ENCODE data around the gene ESRRB.

The ESRRB gene

GRCh38 chr14:76375947-76376404 is at the start of gene ESRRB:
Gene ESRRB, plus strand, starts transcription at chr14:76376137. Its CDS starts 265 bp downstream, at chr14:76376402.
- DNase-seq = no peak

GRCh38 chr14:76326918-76327689 is 48.8 kb upstream of the ESRRB start:
- DNase-seq = no peak

GRCh38 chr14:76328457-76329137 is 47.3 kb upstream of the ESRRB start:
- no peak for DNase-seq

- DNase-seq = peak; percentile 9
Observed at GRCh38 chr14:76329154-76329928, 46.6 kb upstream of the ESRRB start.

- peak; percentile 6 for DNase-seq
Observed at GRCh38 chr14:76329951-76330350, 46.0 kb upstream of the ESRRB start.

- DNase-seq = peak; percentile 12
Observed at GRCh38 chr14:76330411-76331327, 45.3 kb upstream of the ESRRB start.

- DNase-seq = no peak
Observed at GRCh38 chr14:76331328-76332011, 44.5 kb upstream of the ESRRB start.

GRCh38 chr14:76333664-76334063 is 42.3 kb upstream of the ESRRB start:
- DNase-seq = no peak

GRCh38 chr14:76334316-76334715 is 41.6 kb upstream of the ESRRB start:
- no peak for DNase-seq

- no peak for DNase-seq
Observed at GRCh38 chr14:76336876-76337275, 39.1 kb upstream of the ESRRB start.

- DNase-seq = no peak
Observed at GRCh38 chr14:76337635-76338545, 38.0 kb upstream of the ESRRB start.

GRCh38 chr14:76339728-76340615 is 36.0 kb upstream of the ESRRB start:
- no peak for DNase-seq

GRCh38 chr14:76343386-76343785 is 32.6 kb upstream of the ESRRB start:
- no peak for DNase-seq

GRCh38 chr14:76346391-76347160 is 29.4 kb upstream of the ESRRB start:
- DNase-seq = no peak

- DNase-seq = no peak
Observed at GRCh38 chr14:76348898-76349297, 27.0 kb upstream of the ESRRB start.

GRCh38 chr14:76349993-76350392 is 25.9 kb upstream of the ESRRB start:
- no peak for DNase-seq

- no peak for DNase-seq
Observed at GRCh38 chr14:76350671-76351070, 25.3 kb upstream of the ESRRB start.

GRCh38 chr14:76351941-76352340 is 24.0 kb upstream of the ESRRB start:
- no peak for DNase-seq

Measured in CD4-positive, alpha-beta T cell treated with Interleukin-15 for 1 hour (primary cell).